ENCODE data around the gene THADA. TPM values are rescaled to one million over a fixed set of nuclear protein-coding genes. Genes with fewer than 3 reads are reported as not detected.

Gene THADA
- total and polyA plus RNA-seq, 2 donors (not counting 3 experiments of a cell fraction or from before 2014, with no cell fraction given), result 22.6 to 25.3 TPM

DNA sequence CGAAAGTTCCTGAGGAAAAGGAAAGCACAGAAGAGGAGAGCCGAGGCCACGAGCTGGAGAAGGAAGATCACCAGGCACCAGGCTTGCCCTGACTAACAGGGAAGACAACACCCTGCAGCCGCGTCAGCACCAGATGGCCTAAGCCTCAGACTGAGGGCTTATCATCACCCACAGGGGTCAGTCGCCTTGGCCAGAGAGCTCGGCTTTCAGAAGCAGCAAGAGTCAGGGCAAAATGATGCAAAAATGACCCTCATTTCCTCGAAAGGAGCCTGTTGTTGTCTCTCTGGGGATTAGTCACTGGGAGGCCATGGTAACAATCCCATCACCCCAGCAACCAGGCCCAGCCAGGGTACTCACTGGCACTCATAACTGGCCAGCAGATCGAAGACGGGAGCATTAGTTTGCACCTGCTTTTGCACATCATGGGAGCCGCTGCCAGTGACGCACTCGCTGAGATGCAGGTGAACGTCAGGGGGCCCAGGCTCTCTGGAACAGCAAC is 326.7 kb downstream of the THADA start:
- Histone ChIP-seq H3K4me3 (replicated peaks in 1 of 3; ENCODE audit: insufficient read depth in 1 of 3, low read depth in 1 of 3, low read length in 3 of 3) (no peak overlapping the region), H3K4me2 (ENCODE audit: insufficient read depth, low read length) (peak overlapping the region; percentile 4), H3K36me3 (ENCODE audit: control insufficient read depth in 2 of 2, extremely low read depth in 1 of 2, insufficient read depth in 2 of 2, low read length in 2 of 2) (no peaks in the 10 kb centered on the region), H4K20me1 (replicated peaks; ENCODE audit: control insufficient read depth, extremely low read depth, insufficient read depth, low read length) (no peaks in the 10 kb centered on the region), H3K9me3 (replicated peaks; ENCODE audit: control insufficient read depth, insufficient read depth, low read length) (no peaks in the 10 kb centered on the region), H3K4me1 (ENCODE audit: control insufficient read depth, extremely low read depth, insufficient read depth, low read length) (peaks cover 16% of the 10 kb centered on the region), H3K9me1 (replicated peaks; ENCODE audit: control insufficient read depth, extremely low read depth, insufficient read depth, low read length) (no peaks in the 10 kb centered on the region), H3K27me3 (ENCODE audit: control insufficient read depth in 2 of 2, insufficient read depth in 2 of 2, low read length in 2 of 2) (no peaks in the 10 kb centered on the region), H2AFZ (ENCODE audit: low read depth, low read length) (no peak overlapping the region), H3K79me2 (ENCODE audit: control insufficient read depth, insufficient read depth, low read length) (no peaks in the 10 kb centered on the region), H3K9ac (replicated peaks; ENCODE audit: extremely low read depth, insufficient read depth, low read length) (peak overlapping the region; percentile 37), H3K27ac (ENCODE audit: insufficient read depth, low read depth, low read length) (peak overlapping the region; percentile 84)
- peak; percentile 97 for FAIRE-seq
- TF ChIP-seq POLR2AphosphoS5 (IDR thresholded peaks at IDR 0.05; ENCODE audit: insufficient read depth, low read depth, low read length) (peak; percentile 81), FOS (IDR thresholded peaks at IDR 0.05; ENCODE audit: borderline replicate concordance, insufficient read depth, low read length) (peak; percentile 92), GATA2 (IDR thresholded peaks at IDR 0.05; ENCODE audit: insufficient read depth, insufficient read length, low read depth, low read length) (peak; percentile 88), MYC (IDR thresholded peaks at IDR 0.05; ENCODE audit: low read depth, low read length) (peak; percentile 39), CTCF (IDR thresholded peaks at IDR 0.05; ENCODE audit: extremely low read depth in 1 of 2, insufficient read depth in 1 of 2, low read depth in 1 of 2, low read length in 2 of 2) (peak; percentile 5 to 35), JUN (IDR thresholded peaks at IDR 0.05; ENCODE audit: borderline replicate concordance, insufficient read depth, insufficient read length, low read depth) (peak; percentile 84), POLR2A (IDR thresholded peaks at IDR 0.05; ENCODE audit: low read depth, low read length) (peak; percentile 42), EZH2 (IDR thresholded peaks at IDR 0.05; ENCODE audit: borderline replicate concordance, low read depth, low read length, severe bottlenecking) (no peak)
- TF ChIP-seq, protein P1, sequence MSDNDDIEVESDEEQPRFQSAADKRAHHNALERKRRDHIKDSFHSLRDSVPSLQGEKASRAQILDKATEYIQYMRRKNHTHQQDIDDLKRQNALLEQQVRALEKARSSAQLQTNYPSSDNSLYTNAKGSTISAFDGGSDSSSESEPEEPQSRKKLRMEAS (IDR thresholded peaks at IDR 0.05; ENCODE audit: insufficient read depth, insufficient read length), result no peak
- dilution Hi-C loops (cut with MboI; ENCODE audit: extremely low pct_ligation_motif_present, low sequenced_read_pairs), result no loop called here
- no TSS peak for BruUV-seq (replicated peaks)
- ChIA-PET CTCF (interaction anchor here (0.8 to 1.7 kb wide), 10 partner anchors 9 to 441 kb away, joined by 3 to 7 read pairs (median 4); no protein-coding TSS in a partner anchor), POLR2A (interaction anchor here (1.0 to 1.1 kb wide), 2 partner anchors 42 to 157 kb away, joined by 3 to 4 read pairs; no protein-coding TSS in a partner anchor)
- peak; percentile 98 for DNase-seq (ENCODE audit: low read depth, low spot score)
- intact Hi-C loops (cut with micrococcal nuclease), result loop anchor here (1.0 to 10.0 kb wide), 5 partner anchors 56 to 216 kb away; no protein-coding TSS in a partner anchor

All from endothelial cell of umbilical vein (primary cell).